Heart right ventricle (tissue), 16 donors: Measurements from ENCODE around the gene LVRN. TPM values are rescaled to one million over a fixed set of nuclear protein-coding genes. Genes with fewer than 3 reads are reported as not detected.

Source experiments
- ATAC-seq, 8 donors: fragments of 200-7000 bp; cut with Tn5 transposase; one replicate each; pipeline ENCODE4 v1.9.1; 2020; ENCODE audit warnings: mild to moderate bottlenecking in 8 of 8, moderate library complexity in 8 of 8, moderate number of reproducible peaks in 1 of 8
- DNase-seq, 2 donors: peaks; one replicate each; pipeline ENCODE4 v3.0.0-alpha.2; 2020
- H3K27ac ChIP-seq, 10 donors: fragments of 200-600 bp; sonication (generic) in 2 of 10; one replicate each; pipeline versions ENCODE4 v1.5.0 to v1.8.0; 2020 to 2022; ENCODE audit warnings: mild to moderate bottlenecking in 3 of 10
- H3K27me3 ChIP-seq, 7 donors: fragments of 200-600 bp; one replicate each; pipeline ENCODE4 v1.8.0; 2021 to 2022; ENCODE audit warnings: mild to moderate bottlenecking in 2 of 7
- H3K36me3 ChIP-seq, 9 donors: fragments of 200-600 bp; sonication (generic) in 1 of 9; one replicate each; pipeline versions ENCODE4 v1.5.0 to v1.8.0; 2020 to 2022; ENCODE audit warnings: mild to moderate bottlenecking in 2 of 9
- H3K4me1 ChIP-seq, 9 donors: fragments of 200-600 bp; sonication (generic) in 1 of 9; one replicate each; pipeline versions ENCODE4 v1.5.0 to v1.8.0; 2020 to 2022; ENCODE audit warnings: mild to moderate bottlenecking in 4 of 9
- H3K4me3 ChIP-seq, 10 donors: fragments of 200-600 bp; sonication (generic) in 2 of 10; one replicate each; pipeline versions ENCODE4 v1.5.0 to v1.8.0; 2020 to 2022; ENCODE audit warnings: mild to moderate bottlenecking in 7 of 10, moderate library complexity in 2 of 10
- H3K9me3 ChIP-seq, 11 donors: fragments of 200-600 bp in 10 of 11; sonication (generic) in 2 of 11; one replicate each; pipeline versions ENCODE4 v1.5.0 to v1.8.0; 2013 to 2022; ENCODE audit warnings: mild to moderate bottlenecking in 2 of 11, control low read depth in 1 of 11, moderate library complexity in 1 of 11
- CTCF ChIP-seq, 9 donors: fragments of 200-600 bp; sonication (generic) in 2 of 9; IDR thresholded peaks; one replicate each; pipeline versions ENCODE4 v1.5.0 to v1.8.0; 2021 to 2022; ENCODE audit warnings: antibody characterized with exemption in 9 of 9, mild to moderate bottlenecking in 5 of 9, moderate library complexity in 1 of 9
- WGBS, 2 donors: extraction: QIAGEN DNeasy Blood & Tissue Kit; methylation state at CpG; one replicate each; pipeline ENCODE4 v1.1.7; 2013; ENCODE audit warnings: inconsistent platforms in 1 of 2; 5-methylcytosine and 5-hydroxymethylcytosine counted together
- intact Hi-C, 10 donors: fragments of 100-400 bp; cut with DNase I; formaldehyde crosslinking; loops; one replicate each; pipeline versions ENCODE4 v1.11.1 to v1.14.2; 2022
- polyA plus RNA-seq, 2 donors: library from polyadenylated mRNA; stranded (reverse); fragments of 200-250 nt; gene quantifications; one replicate each; pipeline ENCODE4 v1.2.3, GENCODE V29; 2013
- total RNA-seq, 10 donors: library from RNA; stranded (reverse); fragmentation: NEBNext Ultra II Directional in 3 of 10; extraction: Animal tissue kit (Norgen Biotek cat#: 25700) in 3 of 10; gene quantifications; one replicate each; pipeline versions ENCODE4 v1.2.1 to v1.2.4, GENCODE V29; 2021 to 2023
- donor health status: Arrhythmogenic right ventricular cardiomyopathy.
- donor health status: ischemic (EF 13 %, LVEDD 7.1; RV severe dilation, severe dysfunction).
- donor health status: healthy with polysubstance abuse.
- donor health status: DM: no; HTN: yes; CAD: no.
- donor health status: DM: no; HTN: no; CAD: no.
- donor health status: ischemic (EF 25% LVEDD 6.9; RV normal size, moderate dysfunction).
- donor health status: ischemic (EF 25% LVEDD 5.7; RV mildly dilated, moderate dysfunction).
- donor health status: healthy.
- donor health status: DM: yes; HTN: yes; CAD: no.
- donor health status: Ischemic cardiomyopathy.
- donor health status: ischemic (EF 35%, LVEDD 5.7; RV mildly dilated, moderate dysfunction).
- donor health status: nonischemic (EF 11% LVEDD 7.7; RV severe dilation, severe dysfunction).
- donor health status: DM: yes; HTN: yes; CAD: no.
- donor health status: PGD.
- donor health status: ischemic (EF 29% LVEDD 5.4; RV normal size, mild dysfunction).
- donor health status: nonischemic (EF 23%, LVEDD 6.1; RV moderate dilation, normal function).

The LVRN gene
- total and polyA plus RNA-seq, 12 donors: 0.07 to 1.0 (median 0.20) TPM; not detected in 1

- intact Hi-C loops: no loop called here
- Histone ChIP-seq H3K9me3 (no peaks in the 10 kb centered on the region), H3K27me3 (peaks cover 0 to 37% (median 21%) of the 10 kb centered on the region in 7 donors), H3K4me1 (peaks cover 0 to 4% (median 0%) of the 10 kb centered on the region in 9 donors), H3K4me3 (no peak overlapping the region), H3K36me3 (no peaks in the 10 kb centered on the region), H3K27ac (no peak overlapping the region)
- ATAC-seq: no peak
- TF ChIP-seq CTCF (IDR thresholded peaks at IDR 0.05): no peak
- WGBS, 2 donors: 38 to 63% methylated on average over 4 of the region's 4 CpGs
- DNase-seq: no peak
These were observed 9.7 kb upstream of the LVRN start for GRCh38 chr5:115952588-115952987.

GRCh38 chr5:115954144-115954543, 8.1 kb upstream of the LVRN start:
- intact Hi-C loops: no loop called here
- Histone ChIP-seq H3K4me1 (no peaks in the 10 kb centered on the region), H3K9me3 (no peaks in the 10 kb centered on the region), H3K27ac (no peak overlapping the region), H3K36me3 (no peaks in the 10 kb centered on the region), H3K4me3 (no peak overlapping the region), H3K27me3 (peaks cover 0 to 52% (median 36%) of the 10 kb centered on the region in 7 donors)
- DNase-seq: no peak
- no peak for ATAC-seq
- no peak for TF ChIP-seq CTCF (IDR thresholded peaks at IDR 0.05)

GRCh38 chr5:115956957-115957356, 5.3 kb upstream of the LVRN start:
- intact Hi-C loops: no loop called here
- H3K9me3 ChIP-seq: no peaks in the 10 kb centered on the region
- H3K4me1 ChIP-seq: peaks cover 0 to 8% (median 5%) of the 10 kb centered on the region in 9 donors
- WGBS, 2 donors: 82 to 95% methylated on average over 6 of the region's 6 CpGs
- H3K27ac ChIP-seq: no peak overlapping the region
- no peak overlapping the region for H3K4me3 ChIP-seq
- DNase-seq (no peak), ATAC-seq (no peak)
- no peak for TF ChIP-seq CTCF (IDR thresholded peaks at IDR 0.05)
- no peaks in the 10 kb centered on the region for H3K36me3 ChIP-seq
- peaks cover 0 to 81% (median 63%) of the 10 kb centered on the region in 7 donors for H3K27me3 ChIP-seq

GRCh38 chr5:115961381-115962238, 665 bp upstream of the LVRN start:
- intact Hi-C loops: no loop called here
- H3K27me3 ChIP-seq: peaks cover 7 to 97% (median 84%) of the 10 kb centered on the region in 7 donors
- no peaks in the 10 kb centered on the region for H3K36me3 ChIP-seq
- H3K9me3 ChIP-seq: no peaks in the 10 kb centered on the region
- DNase-seq (peak in 1 of 2 donors; percentile 6), ATAC-seq (peak in 3 of 8 donors; percentile 8 to 33 (median 21))
- H3K4me1 ChIP-seq: peaks cover 4 to 23% (median 19%) of the 10 kb centered on the region in 9 donors
- no peak for TF ChIP-seq CTCF (IDR thresholded peaks at IDR 0.05)
- peak overlapping the region in 7 of 10 donors; percentile 13 to 48 (median 36) for H3K4me3 ChIP-seq
- WGBS, 2 donors: 7% methylated on average over 42 of the region's 42 CpGs
- H3K27ac ChIP-seq: no peak overlapping the region
